ENCODE results near the gene METTL9.

The METTL9 gene

GRCh38 chr16:21701271-21701670 lies 101.9 kb downstream of the METTL9 start:
- TF ChIP-seq SALL2 (tag by site-specific recombination; IDR thresholded peaks at IDR 0.05; ENCODE audit: borderline replicate concordance) (no peak), ZNF398 (tag by site-specific recombination; IDR thresholded peaks at IDR 0.05) (peak; percentile 31; the same call in 1 of the 2 replicates), GLIS1 (tag by site-specific recombination; IDR thresholded peaks at IDR 0.05) (0 out of 2 replicates have a peak, but pooled peaks have one; percentile 15)
- H3K9me3 ChIP-seq (ENCODE audit: control insufficient read depth, insufficient read depth, low read depth, low read length): no peaks in the 10 kb centered on the region
- no peaks in the 10 kb centered on the region for H3K36me3 ChIP-seq (ENCODE audit: control insufficient read depth in 2 of 2, insufficient read depth in 1 of 2, low read length in 2 of 2)
- H3K4me1 ChIP-seq (ENCODE audit: control insufficient read depth, insufficient read depth, low read length): no peaks in the 10 kb centered on the region
- ChIA-PET POLR2A (interaction anchor here (0.6 kb wide), 1 partner anchor 489 kb away, joined by 3 read pairs; no protein-coding TSS in a partner anchor), CTCF (interaction anchor here (1.1 to 1.7 kb wide), 2 partner anchors 16 to 44 kb away, joined by 5 to 12 read pairs; no protein-coding TSS in a partner anchor)
- H3K27ac ChIP-seq (ENCODE audit: extremely low read depth, low read depth, low read length): no peak overlapping the region
- no peak overlapping the region for H3K4me3 ChIP-seq (ENCODE audit: low read depth, low read length)

GRCh38 chr16:21702276-21702675 lies 102.9 kb downstream of the METTL9 start:
- Histone ChIP-seq H3K4me3 (ENCODE audit: low read depth, low read length) (no peak overlapping the region), H3K27ac (ENCODE audit: extremely low read depth, low read depth, low read length) (no peak overlapping the region), H3K9me3 (ENCODE audit: control insufficient read depth, insufficient read depth, low read depth, low read length) (no peaks in the 10 kb centered on the region), H3K36me3 (ENCODE audit: control insufficient read depth in 2 of 2, insufficient read depth in 1 of 2, low read length in 2 of 2) (no peaks in the 10 kb centered on the region), H3K4me1 (ENCODE audit: control insufficient read depth, insufficient read depth, low read length) (no peaks in the 10 kb centered on the region)
- POLR2A ChIA-PET: interaction anchor here (0.6 kb wide), 1 partner anchor 18 kb away, joined by 5 read pairs; no protein-coding TSS in a partner anchor
- CTCF ChIA-PET: interaction anchor here (0.6 to 0.9 kb wide), 2 partner anchors 9 to 45 kb away, joined by 3 to 4 read pairs; no protein-coding TSS in a partner anchor
- TF ChIP-seq ZFHX2 (tag by site-specific recombination; conservative IDR thresholded peaks at IDR 0.05) (no peak), ZNF214 (tag by site-specific recombination; IDR thresholded peaks at IDR 0.05; ENCODE audit: borderline replicate concordance) (no peak), ZNF155 (tag by site-specific recombination; IDR thresholded peaks at IDR 0.05) (no peak), IKZF3 (tag by site-specific recombination; IDR thresholded peaks at IDR 0.05) (no peak), PRDM4 (tag by site-specific recombination; IDR thresholded peaks at IDR 0.05) (no peak), WT1 (tag by site-specific recombination; IDR thresholded peaks at IDR 0.05) (no peak), ZNF362 (tag by site-specific recombination; IDR thresholded peaks at IDR 0.05) (no peak), MEIS1 (CRISPR knock-in tag; IDR thresholded peaks at IDR 0.05; ENCODE audit: borderline replicate concordance) (no peak), ZNF768 (tag by site-specific recombination; IDR thresholded peaks at IDR 0.05) (no peak), ZNF830 (tag by site-specific recombination; IDR thresholded peaks at IDR 0.05; ENCODE audit: low read depth) (no peak), ZNF175 (tag by site-specific recombination; IDR thresholded peaks at IDR 0.05) (no peak), KLF8 (tag by site-specific recombination; IDR thresholded peaks at IDR 0.05) (no peak), ZNF23 (tag by site-specific recombination; IDR thresholded peaks at IDR 0.05; ENCODE audit: borderline replicate concordance) (no peak), RBAK (tag by site-specific recombination; IDR thresholded peaks at IDR 0.05) (no peak), PRDM1 (tag by site-specific recombination; IDR thresholded peaks at IDR 0.05) (no peak), SALL2 (tag by site-specific recombination; IDR thresholded peaks at IDR 0.05; ENCODE audit: borderline replicate concordance) (no peak), ZNF366 (tag by site-specific recombination; conservative IDR thresholded peaks at IDR 0.05) (no peak), ZNF560 (tag by site-specific recombination; IDR thresholded peaks at IDR 0.05; ENCODE audit: borderline replicate concordance) (no peak)
